HG03469 (cell line): ENCODE measurements around the gene ARMC5.

ENCODE experiments used
- ATAC-seq: cut with Tn5 transposase; IDR thresholded peaks from one replicate; pipeline ENCODE4 v1.9.1; 2021; ENCODE audit warnings: mild to moderate bottlenecking, moderate library complexity, moderate number of reproducible peaks; ENCODE audit not compliant: unreplicated experiment

Gene ARMC5

GRCh38 chr16:31461201-31461920 lies 2.1 kb downstream of the ARMC5 start:
- ATAC-seq: no peak

DNA sequence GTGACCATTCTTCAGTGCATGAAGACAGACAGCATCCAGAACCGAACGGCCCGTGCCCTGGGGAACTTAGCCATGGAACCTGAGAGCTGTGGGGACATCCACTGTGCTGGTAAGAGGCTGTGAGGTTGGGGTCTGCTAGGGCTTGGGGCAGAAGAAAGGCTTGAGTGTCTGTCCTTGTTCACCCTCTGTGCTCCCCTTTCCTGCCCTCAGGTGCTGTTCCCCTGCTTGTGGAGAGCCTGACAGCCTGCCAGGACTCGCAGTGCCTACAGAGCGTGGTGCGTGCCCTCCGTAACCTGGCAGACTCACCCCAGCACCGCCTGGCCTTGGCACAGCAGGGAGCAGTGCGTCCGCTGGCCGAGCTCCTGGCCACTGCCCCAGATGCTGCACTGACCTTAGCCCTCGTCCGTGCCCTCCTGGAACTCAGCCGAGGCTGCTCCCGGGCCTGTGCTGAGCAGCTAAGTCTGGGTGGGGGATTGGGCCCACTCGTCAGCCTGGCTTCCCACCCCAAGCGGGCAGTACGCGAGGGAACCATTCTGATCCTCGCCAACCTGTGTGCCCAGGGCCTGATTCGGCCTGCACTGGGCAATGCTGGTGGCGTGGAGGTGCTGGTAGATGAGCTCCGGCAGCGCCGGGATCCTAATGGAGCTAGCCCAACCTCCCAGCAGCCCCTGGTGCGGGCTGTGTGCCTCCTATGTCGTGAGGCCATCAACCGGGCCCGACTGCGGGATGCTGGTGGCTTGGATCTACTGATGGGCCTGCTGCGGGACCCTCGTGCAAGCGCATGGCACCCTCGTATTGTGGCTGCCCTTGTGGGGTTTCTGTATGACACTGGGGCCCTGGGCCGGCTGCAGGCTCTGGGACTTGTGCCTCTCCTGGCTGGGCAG lies 2.9 kb downstream of the ARMC5 start:
- no peak for ATAC-seq

DNA sequence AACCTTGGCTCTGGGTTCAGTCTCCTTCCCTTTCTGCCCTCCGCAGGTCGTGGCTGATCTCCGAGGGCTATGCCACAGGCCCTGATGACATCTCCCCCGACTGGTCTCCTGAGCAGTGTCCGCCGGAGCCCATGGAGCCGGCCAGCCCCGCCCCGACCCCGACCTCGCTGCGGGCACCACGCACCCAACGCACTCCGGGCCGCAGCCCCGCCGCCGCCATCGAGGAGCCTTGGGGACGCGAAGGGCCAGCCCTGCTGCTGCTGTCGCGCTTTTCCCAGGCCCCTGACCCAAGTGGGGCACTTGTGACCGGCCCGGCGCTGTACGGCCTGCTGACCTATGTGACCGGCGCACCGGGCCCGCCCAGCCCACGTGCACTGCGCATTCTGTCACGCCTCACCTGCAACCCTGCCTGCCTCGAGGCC lies 5.1 kb downstream of the ARMC5 start:
- ATAC-seq: no peak

DNA sequence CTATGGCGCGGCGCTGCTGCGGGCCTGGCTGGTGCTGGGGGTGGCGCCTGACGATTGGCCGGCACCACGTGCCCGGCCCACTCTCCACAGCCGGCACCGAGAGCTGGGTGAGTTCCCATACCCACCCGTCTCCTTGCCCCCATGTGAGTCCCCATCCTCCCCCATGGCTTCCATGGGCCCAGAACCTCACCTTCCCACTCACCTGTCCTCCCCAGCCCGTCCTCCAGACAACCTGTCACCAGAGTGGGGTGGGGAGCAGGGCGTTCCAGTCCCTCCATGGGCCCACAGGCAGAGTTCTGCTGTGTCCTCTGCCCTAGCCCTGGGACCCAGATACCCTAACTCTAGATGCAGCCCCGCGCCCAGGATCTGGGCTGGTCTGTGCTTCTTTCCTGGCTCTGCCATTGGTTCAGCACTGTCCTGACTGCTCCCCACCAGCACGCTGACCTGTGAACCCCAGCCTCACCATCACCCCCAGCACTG lies 5.5 kb downstream of the ARMC5 start:
- ATAC-seq: no peak

- ATAC-seq: no peak
Measured at GRCh38 chr16:31465788-31466370, 6.6 kb downstream of the ARMC5 start.

GRCh38 chr16:31466381-31466841 lies 7.1 kb downstream of the ARMC5 start:
- ATAC-seq: no peak

GRCh38 chr16:31467151-31467773 lies 8.0 kb downstream of the ARMC5 start:
- ATAC-seq: no peak

DNA sequence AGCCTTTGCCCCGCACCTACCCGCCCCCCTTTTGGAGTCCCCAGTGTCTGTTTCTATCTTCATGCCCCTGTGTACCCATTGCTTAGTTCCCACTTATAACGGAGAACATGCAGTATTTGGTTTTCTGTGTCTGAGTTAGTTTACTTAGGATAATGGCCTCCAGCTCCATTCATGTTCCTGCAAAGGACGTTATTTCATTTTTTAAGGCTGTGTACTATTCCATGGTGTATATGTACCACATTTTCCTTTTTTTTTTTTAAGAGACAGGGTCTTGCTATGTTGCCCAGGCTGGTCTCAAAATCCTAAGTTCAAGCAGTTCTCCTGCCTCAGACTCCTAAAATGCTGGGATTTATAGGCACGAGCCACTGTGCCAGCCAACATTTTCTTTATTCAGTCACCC lies 8.6 kb downstream of the ARMC5 start:
- no peak for ATAC-seq

GRCh38 chr16:31470615-31471014 lies 11.3 kb downstream of the ARMC5 start:
- ATAC-seq: no peak

- no peak for ATAC-seq
Measured at GRCh38 chr16:31471241-31471874, 12.1 kb downstream of the ARMC5 start.

DNA sequence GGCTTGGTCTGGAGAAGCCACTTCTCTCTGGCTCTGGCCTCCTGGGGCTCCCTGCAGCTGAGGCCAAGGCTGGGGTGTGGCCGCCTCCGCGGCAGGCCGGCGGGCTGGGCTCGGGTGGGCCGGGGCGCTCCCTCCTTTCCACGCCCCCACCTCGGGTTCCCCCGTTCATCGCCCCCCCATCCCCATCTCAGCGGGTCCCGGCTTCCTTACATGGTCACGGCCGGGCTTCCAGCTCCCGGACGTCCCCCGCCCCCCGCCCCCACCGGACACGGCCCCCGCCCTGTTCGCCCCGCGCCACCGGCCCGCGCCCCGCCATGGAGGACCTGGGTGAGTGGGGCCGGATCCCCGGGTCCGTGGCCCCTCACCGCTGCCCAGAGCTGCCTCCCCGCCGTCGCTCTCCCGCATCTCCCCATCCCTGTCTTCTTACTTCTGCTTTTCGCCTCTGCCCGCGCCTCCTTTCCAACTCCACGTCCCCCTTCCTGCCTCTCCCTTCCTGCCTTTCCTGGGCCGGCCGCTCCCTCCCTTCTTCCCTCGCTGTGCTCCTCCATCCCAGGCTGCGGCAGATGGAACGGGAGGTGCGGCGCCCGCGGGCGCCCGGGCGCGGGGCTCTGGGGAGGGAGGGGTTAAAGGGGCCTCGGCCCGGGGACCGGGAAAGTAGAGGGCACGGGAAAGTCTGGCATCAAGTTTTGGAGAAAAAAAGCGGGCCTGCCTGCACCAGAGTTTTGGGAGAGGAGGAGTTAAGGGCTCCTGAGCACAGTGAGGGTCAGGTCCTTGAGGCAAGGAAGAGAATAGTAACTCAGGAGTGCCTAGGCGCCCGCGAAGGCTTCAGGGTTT lies 12.8 kb downstream of the ARMC5 start, which contains the start of gene TGFB1I1:
Gene TGFB1I1 (plus strand): TSS at position 278 of the 834 bp plus-strand sequence. CDS start 37 bp downstream, at position 315.
- ATAC-seq: no peak

DNA sequence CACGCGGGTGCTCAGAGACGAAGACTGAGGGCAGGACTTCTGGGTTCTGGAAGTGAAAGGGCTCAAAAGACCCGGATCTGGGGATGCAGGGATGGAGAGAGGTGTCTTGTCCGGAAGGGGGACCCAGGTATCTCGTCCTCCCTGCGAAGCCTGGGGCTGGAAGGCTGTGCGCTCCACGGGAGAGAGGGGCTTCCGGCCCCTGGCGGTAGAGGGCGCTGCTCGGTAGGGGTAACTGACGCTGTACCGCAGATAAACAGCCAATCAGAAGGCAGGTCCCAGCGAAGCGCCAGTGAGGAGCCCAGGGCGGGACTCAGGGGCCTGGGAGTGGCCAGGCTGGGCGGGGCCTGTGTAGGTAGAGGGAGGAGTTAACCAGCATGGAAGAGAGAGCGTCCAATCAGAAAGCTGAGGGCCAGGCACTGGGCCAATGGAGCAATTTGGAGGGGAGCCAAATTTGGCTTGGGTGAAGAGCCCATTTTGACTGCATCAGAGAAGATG lies 13.5 kb downstream of the ARMC5 start:
- ATAC-seq: no peak

- ATAC-seq: no peak
Measured at GRCh38 chr16:31473264-31473984, 14.1 kb downstream of the ARMC5 start.

GRCh38 chr16:31474173-31474714 lies 14.9 kb downstream of the ARMC5 start:
- ATAC-seq: no peak

GRCh38 chr16:31474773-31475738 lies 15.8 kb downstream of the ARMC5 start:
- ATAC-seq: no peak

DNA sequence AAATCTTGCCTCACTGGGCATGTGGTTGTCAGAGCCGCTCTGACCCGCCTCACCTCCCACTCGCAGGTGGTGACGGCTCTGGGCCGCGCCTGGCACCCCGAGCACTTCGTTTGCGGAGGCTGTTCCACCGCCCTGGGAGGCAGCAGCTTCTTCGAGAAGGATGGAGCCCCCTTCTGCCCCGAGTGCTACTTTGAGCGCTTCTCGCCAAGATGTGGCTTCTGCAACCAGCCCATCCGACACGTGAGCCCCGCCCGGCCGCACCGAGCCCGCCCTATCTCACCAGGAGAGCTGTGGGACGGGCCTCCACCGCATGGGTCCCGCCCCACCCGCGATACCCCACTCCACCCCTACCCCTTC lies 16.6 kb downstream of the ARMC5 start:
- no peak for ATAC-seq
